ENCODE data around the gene APOBEC3G.
"Not testable (repeated sequence)": the region's sequence is repeated elsewhere in the genome, so short reads cannot be mapped to it uniquely, and the experiment has no call there.

- TF ChIP-seq CTCF, POLR2A, EP300 (IDR thresholded peaks at IDR 0.05): not testable (repeated sequence)
Observed at GRCh38 chr22:39063904-39064303, 13.2 kb upstream of the APOBEC3G start.

Data from tibial nerve (tissue), 4 donors.